SK-N-SH treated with all-trans-retinoic acid at 6 μM for 48 hours (cell line): ENCODE measurements around the gene RPS6KC1.

ENCODE experiments used
- ATAC-seq: fragments of 200-7000 bp; cut with Tn5 transposase; 3 replicates; pipeline ENCODE4 v1.9.1; 2020; ENCODE audit warnings: mild to moderate bottlenecking, moderate library complexity
- ARNTL ChIP-seq: fragments of 450-650 bp; formaldehyde crosslinking; IDR thresholded peaks from 2 replicates; pipeline ENCODE4 v1.5.0; 2020; ENCODE audit warnings: low read depth, mild to moderate bottlenecking, moderate library complexity, borderline replicate concordance
- BACH2 ChIP-seq: fragments of 250-450 bp; sonication (Bioruptor Pico); IDR thresholded peaks from 2 replicates; pipeline ENCODE4 v1.9.0; 2021; ENCODE audit warnings: mild to moderate bottlenecking, borderline replicate concordance
- CSRNP3 ChIP-seq: fragments of 250-450 bp; sonication (Bioruptor Pico); IDR thresholded peaks from 2 replicates; pipeline ENCODE4 v1.5.1; 2021; ENCODE audit warnings: mild to moderate bottlenecking, moderate library complexity
- ESRRG ChIP-seq: fragments of 250-450 bp; sonication (Bioruptor Pico); IDR thresholded peaks from 2 replicates; pipeline ENCODE4 v1.6.1; 2021; ENCODE audit warnings: mild to moderate bottlenecking
- GLIS3 ChIP-seq: fragments of 250-450 bp; sonication (Bioruptor Pico); IDR thresholded peaks from 2 replicates; pipeline ENCODE4 v1.5.0; 2020; ENCODE audit warnings: mild to moderate bottlenecking, moderate library complexity
- OSR1 ChIP-seq: fragments of 250-450 bp; sonication (Bioruptor Pico); IDR thresholded peaks from 2 replicates; pipeline ENCODE4 v1.8.0; 2022; ENCODE audit warnings: moderate library complexity, mild to moderate bottlenecking, inconsistent platforms
- PATZ1 ChIP-seq: fragments of 250-450 bp; sonication (Bioruptor Pico); IDR thresholded peaks from 2 replicates; pipeline ENCODE4 v1.8.0; 2020; ENCODE audit warnings: mild to moderate bottlenecking, moderate library complexity, borderline replicate concordance
- PPARA ChIP-seq: fragments of 250-450 bp; sonication (Bioruptor Pico); IDR thresholded peaks from 2 replicates; pipeline ENCODE4 v1.5.0; 2020; ENCODE audit warnings: mild to moderate bottlenecking, borderline replicate concordance
- RARB ChIP-seq: fragments of 250-450 bp; sonication (Bioruptor Pico); IDR thresholded peaks from 2 replicates; pipeline ENCODE4 v1.8.0; 2021; ENCODE audit warnings: mild to moderate bottlenecking, moderate library complexity
- SNAI2 ChIP-seq: fragments of 250-450 bp; sonication (Bioruptor Pico); IDR thresholded peaks from 2 replicates; pipeline ENCODE4 v1.5.0; 2020; ENCODE audit warnings: mild to moderate bottlenecking, moderate library complexity
- TCF4 ChIP-seq: fragments of 250-450 bp; sonication (Bioruptor Pico); IDR thresholded peaks from 2 replicates; pipeline ENCODE4 v1.8.0; 2021; ENCODE audit warnings: mild to moderate bottlenecking, moderate library complexity, borderline replicate concordance
- ZC3H10 ChIP-seq: fragments of 250-450 bp; sonication (Bioruptor Pico); IDR thresholded peaks from 2 replicates; pipeline ENCODE4 v1.5.1; 2021; ENCODE audit warnings: mild to moderate bottlenecking, moderate library complexity
- ZFP3 ChIP-seq: fragments of 250-450 bp; sonication (Bioruptor Pico); IDR thresholded peaks from 2 replicates; pipeline ENCODE4 v1.5.0; 2020; ENCODE audit warnings: mild to moderate bottlenecking, moderate library complexity
- ZNF565 ChIP-seq: fragments of 450-650 bp; formaldehyde crosslinking; conservative IDR thresholded peaks from 2 replicates; pipeline ENCODE4 v1.5.0; 2020; ENCODE audit warnings: low read depth, mild to moderate bottlenecking, moderate library complexity
- ZNF70 ChIP-seq: fragments of 450-650 bp; formaldehyde crosslinking; IDR thresholded peaks from 2 replicates; pipeline ENCODE4 v1.5.0; 2020; ENCODE audit warnings: mild to moderate bottlenecking, moderate library complexity
- ZNF8 ChIP-seq: fragments of 450-650 bp; formaldehyde crosslinking; IDR thresholded peaks from 2 replicates; pipeline ENCODE4 v1.5.0; 2020; ENCODE audit warnings: mild to moderate bottlenecking, moderate library complexity
- TF ChIP-seq, protein P1 (sequence below): fragments of 250-450 bp; sonication (Bioruptor Pico); IDR thresholded peaks from 2 replicates; pipeline ENCODE4 v1.5.0; 2020; ENCODE audit warnings: mild to moderate bottlenecking, moderate library complexity
- TF ChIP-seq, protein P2 (sequence below): fragments of 250-450 bp; sonication (Bioruptor Pico); IDR thresholded peaks from 2 replicates; pipeline ENCODE4 v1.8.0; 2021; ENCODE audit warnings: low read depth, mild to moderate bottlenecking, moderate library complexity, borderline replicate concordance
- TF ChIP-seq, protein P3 (sequence below): fragments of 250-450 bp; sonication (Bioruptor Pico); IDR thresholded peaks from 2 replicates; pipeline ENCODE4 v1.5.1; 2020; ENCODE audit warnings: low read depth, mild to moderate bottlenecking, moderate library complexity

RPS6KC1 gene

GRCh38 chr1:213162338-213162737 is 111.3 kb downstream of the RPS6KC1 start (continued):
- no peak for TF ChIP-seq PATZ1 (CRISPR knock-in tag)
- TF ChIP-seq GLIS3 (CRISPR knock-in tag), result no peak
- TF ChIP-seq BACH2, result no peak
- no peak for TF ChIP-seq ZNF70 (CRISPR knock-in tag)
- TF ChIP-seq ZNF565 (CRISPR knock-in tag), result no peak
- TF ChIP-seq ESRRG, result no peak
- TF ChIP-seq, protein P1, sequence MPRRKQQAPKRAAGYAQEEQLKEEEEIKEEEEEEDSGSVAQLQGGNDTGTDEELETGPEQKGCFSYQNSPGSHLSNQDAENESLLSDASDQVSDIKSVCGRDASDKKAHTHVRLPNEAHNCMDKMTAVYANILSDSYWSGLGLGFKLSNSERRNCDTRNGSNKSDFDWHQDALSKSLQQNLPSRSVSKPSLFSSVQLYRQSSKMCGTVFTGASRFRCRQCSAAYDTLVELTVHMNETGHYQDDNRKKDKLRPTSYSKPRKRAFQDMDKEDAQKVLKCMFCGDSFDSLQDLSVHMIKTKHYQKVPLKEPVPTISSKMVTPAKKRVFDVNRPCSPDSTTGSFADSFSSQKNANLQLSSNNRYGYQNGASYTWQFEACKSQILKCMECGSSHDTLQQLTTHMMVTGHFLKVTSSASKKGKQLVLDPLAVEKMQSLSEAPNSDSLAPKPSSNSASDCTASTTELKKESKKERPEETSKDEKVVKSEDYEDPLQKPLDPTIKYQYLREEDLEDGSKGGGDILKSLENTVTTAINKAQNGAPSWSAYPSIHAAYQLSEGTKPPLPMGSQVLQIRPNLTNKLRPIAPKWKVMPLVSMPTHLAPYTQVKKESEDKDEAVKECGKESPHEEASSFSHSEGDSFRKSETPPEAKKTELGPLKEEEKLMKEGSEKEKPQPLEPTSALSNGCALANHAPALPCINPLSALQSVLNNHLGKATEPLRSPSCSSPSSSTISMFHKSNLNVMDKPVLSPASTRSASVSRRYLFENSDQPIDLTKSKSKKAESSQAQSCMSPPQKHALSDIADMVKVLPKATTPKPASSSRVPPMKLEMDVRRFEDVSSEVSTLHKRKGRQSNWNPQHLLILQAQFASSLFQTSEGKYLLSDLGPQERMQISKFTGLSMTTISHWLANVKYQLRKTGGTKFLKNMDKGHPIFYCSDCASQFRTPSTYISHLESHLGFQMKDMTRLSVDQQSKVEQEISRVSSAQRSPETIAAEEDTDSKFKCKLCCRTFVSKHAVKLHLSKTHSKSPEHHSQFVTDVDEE, result no peak
- TF ChIP-seq, all 23 proteins: peak for 0

- no peak for ATAC-seq
- TF ChIP-seq SNAI2 (CRISPR knock-in tag), result no peak
- TF ChIP-seq OSR1 (CRISPR knock-in tag), result no peak
- no peak for TF ChIP-seq ARNTL
- no peak for TF ChIP-seq TCF4
- no peak for TF ChIP-seq ZFP3 (CRISPR knock-in tag)
- no peak for TF ChIP-seq BACH2
- no peak for TF ChIP-seq RARB (CRISPR knock-in tag)
- no peak for TF ChIP-seq ESRRG
- TF ChIP-seq, protein P2, sequence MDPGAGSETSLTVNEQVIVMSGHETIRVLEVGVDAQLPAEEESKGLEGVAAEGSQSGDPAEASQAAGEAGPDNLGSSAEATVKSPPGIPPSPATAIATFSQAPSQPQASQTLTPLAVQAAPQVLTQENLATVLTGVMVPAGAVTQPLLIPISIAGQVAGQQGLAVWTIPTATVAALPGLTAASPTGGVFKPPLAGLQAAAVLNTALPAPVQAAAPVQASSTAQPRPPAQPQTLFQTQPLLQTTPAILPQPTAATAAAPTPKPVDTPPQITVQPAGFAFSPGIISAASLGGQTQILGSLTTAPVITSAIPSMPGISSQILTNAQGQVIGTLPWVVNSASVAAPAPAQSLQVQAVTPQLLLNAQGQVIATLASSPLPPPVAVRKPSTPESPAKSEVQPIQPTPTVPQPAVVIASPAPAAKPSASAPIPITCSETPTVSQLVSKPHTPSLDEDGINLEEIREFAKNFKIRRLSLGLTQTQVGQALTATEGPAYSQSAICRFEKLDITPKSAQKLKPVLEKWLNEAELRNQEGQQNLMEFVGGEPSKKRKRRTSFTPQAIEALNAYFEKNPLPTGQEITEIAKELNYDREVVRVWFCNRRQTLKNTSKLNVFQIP (CRISPR knock-in tag), result no peak
- TF ChIP-seq, protein P1, result no peak
- no peak for TF ChIP-seq ZC3H10 (CRISPR knock-in tag)
- TF ChIP-seq, protein P3, sequence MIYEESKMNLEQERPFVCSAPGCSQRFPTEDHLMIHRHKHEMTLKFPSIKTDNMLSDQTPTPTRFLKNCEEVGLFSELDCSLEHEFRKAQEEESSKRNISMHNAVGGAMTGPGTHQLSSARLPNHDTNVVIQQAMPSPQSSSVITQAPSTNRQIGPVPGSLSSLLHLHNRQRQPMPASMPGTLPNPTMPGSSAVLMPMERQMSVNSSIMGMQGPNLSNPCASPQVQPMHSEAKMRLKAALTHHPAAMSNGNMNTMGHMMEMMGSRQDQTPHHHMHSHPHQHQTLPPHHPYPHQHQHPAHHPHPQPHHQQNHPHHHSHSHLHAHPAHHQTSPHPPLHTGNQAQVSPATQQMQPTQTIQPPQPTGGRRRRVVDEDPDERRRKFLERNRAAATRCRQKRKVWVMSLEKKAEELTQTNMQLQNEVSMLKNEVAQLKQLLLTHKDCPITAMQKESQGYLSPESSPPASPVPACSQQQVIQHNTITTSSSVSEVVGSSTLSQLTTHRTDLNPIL (CRISPR knock-in tag), result no peak
- TF ChIP-seq PPARA (CRISPR knock-in tag), result no peak
- no peak for TF ChIP-seq ZNF8 (CRISPR knock-in tag)
- TF ChIP-seq ZNF70 (CRISPR knock-in tag), result no peak
- TF ChIP-seq ZNF565 (CRISPR knock-in tag), result no peak
- no peak for TF ChIP-seq CSRNP3 (CRISPR knock-in tag)
- TF ChIP-seq GLIS3 (CRISPR knock-in tag), result no peak
Measured at GRCh38 chr1:213162862-213163261, 111.8 kb downstream of the RPS6KC1 start.
